Muscle of arm (tissue), 12 donors: ENCODE results near the gene USH2A. TPM values are rescaled to one million over a fixed set of nuclear protein-coding genes. Genes with fewer than 3 reads are reported as not detected.

Experiments
- DNase-seq: peaks from one replicate; pipeline ENCODE4 v3.0.0-alpha.2; 2013
- polyA plus RNA-seq, 12 donors: library from polyadenylated mRNA; unstranded; fragments of 120-200 nt; gene quantifications; one replicate each; pipeline ENCODE4 v1.2.1, GENCODE V29; 2013; ENCODE audit not compliant: insufficient read length in 12 of 12

USH2A gene
- polyA plus RNA-seq, 12 donors, result 0.04 to 0.19 (median 0.08) TPM; not detected in 2

- DNase-seq, result no peak
These were observed 550.6 kb downstream of the USH2A start for GRCh38 chr1:215872658-215873057.

DNA sequence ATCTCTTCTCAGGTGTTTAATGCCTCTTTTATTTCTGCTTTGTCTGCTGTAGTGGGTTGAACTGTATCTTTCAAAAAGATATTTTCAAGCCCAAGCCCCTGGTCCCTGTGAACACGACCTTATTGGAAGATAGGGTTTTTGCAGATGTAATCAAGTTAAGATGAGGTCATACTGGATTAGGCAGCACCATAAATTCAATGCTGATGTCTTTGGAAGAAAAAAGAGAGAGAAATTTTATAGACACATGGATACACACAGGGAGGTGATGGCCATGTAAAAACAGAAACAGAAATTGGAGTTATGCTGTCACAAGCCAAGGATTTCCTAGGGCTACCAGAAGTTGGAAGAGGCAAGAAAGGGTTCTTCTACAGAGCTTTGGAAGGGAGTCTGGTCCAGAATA, 554.7 kb downstream of the USH2A start:
- DNase-seq, result no peak

GRCh38 chr1:215865060-215865459, 558.2 kb downstream of the USH2A start:
- no peak for DNase-seq

- DNase-seq, result no peak
These were observed 559.5 kb downstream of the USH2A start for GRCh38 chr1:215863796-215864195.

DNA sequence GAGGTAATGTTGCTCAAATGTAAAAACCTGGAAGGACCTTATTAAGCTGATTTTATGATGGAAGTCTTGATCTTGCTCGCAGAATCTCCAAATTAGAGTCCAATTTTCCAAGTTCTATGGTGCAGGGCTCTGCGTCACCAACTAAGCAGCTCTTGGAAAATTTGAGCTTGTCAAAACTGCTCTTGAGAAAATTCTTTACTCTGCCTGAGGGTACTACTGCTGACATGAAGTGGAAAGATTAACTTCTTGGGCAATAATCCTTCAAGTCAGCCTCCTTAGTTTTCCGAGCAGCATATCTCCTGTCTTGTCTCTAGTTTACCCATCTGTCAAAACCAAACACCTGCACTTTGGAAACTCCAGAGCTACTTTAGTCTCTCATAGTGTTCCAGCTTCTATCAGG, 562.4 kb downstream of the USH2A start:
- no peak for DNase-seq

GRCh38 chr1:215857317-215857716, 565.9 kb downstream of the USH2A start:
- DNase-seq, result no peak

- no peak for DNase-seq
These were observed 577.9 kb downstream of the USH2A start for GRCh38 chr1:215845234-215845891.

GRCh38 chr1:215844777-215845176, 578.5 kb downstream of the USH2A start:
- no peak for DNase-seq

GRCh38 chr1:215844266-215844665, 579.0 kb downstream of the USH2A start:
- no peak for DNase-seq

DNA sequence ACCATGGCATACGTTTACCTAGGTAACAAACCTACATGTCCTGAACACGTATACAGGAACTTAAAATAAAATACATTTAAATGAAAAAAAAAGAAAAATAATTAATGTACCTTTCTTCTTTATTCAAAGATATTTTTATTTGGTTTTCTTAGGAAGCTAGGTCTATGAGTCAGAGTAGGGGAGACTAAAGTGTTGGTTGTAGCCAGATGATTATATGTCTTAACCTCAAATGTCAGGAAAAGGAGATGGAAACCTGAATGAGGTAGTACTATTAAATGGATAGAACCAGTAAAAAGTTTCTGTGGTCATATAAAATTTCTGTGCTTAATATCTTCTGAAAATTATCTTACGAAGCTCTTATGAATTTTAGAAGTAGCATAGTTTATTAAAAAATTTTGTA, 580.3 kb downstream of the USH2A start:
- DNase-seq, result no peak

DNA sequence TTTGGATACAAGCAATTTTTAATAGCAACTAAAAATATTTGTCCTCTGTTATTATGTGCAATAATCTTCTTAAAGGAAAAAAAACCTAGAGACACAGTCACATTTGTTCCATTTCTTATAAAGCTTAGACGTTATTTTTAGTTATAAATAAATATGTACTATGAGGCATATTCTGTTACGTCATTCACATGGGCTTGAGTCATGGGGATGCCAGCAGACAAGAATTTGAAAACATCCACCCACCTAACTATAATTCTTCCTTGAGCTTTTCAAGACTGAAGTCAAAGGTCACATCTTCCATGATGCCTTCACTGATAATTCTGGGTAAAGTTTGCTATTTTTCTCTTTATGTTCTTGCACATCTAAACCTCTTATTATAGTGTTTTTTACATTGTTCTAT, 587.3 kb downstream of the USH2A start:
- no peak for DNase-seq

DNA sequence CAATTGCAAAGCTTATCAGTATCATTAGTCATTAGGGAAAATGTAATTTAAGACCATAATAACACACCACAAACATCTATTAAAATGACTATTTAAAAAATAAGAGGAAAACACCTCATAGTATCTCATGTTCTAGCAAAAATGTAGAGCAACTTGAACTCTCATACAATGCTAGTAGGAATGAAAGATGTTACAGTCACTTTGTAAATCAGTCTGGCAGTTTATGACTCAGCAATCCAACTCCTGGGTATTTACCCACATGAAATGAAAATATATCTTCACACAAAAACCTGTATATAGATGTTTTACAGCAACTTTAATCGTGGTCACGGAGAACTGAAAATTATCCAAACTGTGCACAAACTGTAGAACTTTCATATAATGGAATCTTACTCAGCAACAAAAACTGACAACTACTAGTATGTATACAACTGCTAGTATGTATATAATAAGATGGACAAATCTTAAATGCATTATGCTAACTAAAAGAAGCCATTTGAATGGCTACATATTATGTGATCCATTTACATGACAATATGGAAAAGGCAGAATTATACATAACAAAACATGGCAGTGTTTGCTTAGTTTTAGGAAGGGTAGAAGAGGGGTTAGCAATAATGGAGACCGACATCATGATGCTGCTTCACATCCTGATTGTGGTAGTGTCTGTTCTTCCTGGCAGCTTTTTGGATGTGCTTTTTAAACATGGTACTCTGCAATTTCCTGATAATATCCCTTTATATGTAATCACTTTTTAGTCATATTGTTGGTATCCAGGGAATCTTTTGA, 589.1 kb downstream of the USH2A start:
- DNase-seq, result no peak

DNA sequence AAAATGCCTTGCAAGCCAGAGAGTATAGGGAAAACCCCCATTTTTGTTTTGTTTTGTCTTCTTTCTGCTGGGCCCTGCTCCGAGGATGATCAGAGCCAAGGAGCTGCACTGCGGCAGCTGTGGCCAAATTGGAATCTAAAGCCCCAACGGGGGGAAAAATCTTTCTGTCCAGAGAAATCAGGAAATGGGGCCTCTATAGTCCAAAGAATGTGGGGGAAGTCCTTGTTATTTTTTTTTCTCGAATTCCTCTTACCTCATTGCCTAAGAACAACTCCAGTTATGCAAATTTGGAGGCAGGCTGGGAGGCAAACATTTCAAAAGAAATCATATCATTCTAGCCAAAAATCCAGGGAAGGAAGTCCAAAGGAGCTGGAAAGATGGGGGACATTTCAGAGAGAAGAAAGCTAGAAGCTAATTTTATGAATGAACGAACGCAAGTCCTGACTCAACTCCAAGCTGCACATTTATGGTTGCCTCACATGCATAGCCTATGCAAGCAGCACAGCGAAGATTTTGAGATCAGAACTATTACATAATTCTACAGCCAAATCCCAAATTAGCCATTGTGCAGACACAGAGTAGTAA, 592.9 kb downstream of the USH2A start:
- DNase-seq, result peak; percentile 75

DNA sequence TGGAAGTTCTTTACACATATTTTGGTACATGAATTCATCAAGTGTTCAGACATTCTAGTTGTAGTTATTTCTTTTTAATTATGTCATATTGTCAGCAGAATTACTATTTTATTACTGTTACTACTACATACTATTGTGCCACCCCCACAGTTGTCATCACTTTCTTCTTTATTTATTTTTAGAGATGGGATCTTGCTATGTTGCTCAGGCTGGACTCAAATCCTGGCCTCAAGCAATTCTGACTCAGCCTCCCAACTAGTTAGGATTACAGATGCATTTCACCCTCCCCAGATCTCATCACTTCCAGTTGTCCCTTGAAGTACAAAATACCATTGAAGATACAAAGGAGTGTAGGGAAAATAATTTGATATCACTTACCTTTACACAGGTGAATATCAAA, 598.2 kb downstream of the USH2A start:
- DNase-seq, result no peak

- no peak for DNase-seq
These were observed 599.0 kb downstream of the USH2A start for GRCh38 chr1:215824245-215824644.

- DNase-seq, result no peak
These were observed 604.1 kb downstream of the USH2A start for GRCh38 chr1:215819114-215819513.

- DNase-seq, result no peak
These were observed 615.3 kb downstream of the USH2A start for GRCh38 chr1:215807911-215808436.

- no peak for DNase-seq
These were observed 616.0 kb downstream of the USH2A start for GRCh38 chr1:215807218-215807617.

- no peak for DNase-seq
These were observed 625.4 kb downstream of the USH2A start for GRCh38 chr1:215797859-215798258.

DNA sequence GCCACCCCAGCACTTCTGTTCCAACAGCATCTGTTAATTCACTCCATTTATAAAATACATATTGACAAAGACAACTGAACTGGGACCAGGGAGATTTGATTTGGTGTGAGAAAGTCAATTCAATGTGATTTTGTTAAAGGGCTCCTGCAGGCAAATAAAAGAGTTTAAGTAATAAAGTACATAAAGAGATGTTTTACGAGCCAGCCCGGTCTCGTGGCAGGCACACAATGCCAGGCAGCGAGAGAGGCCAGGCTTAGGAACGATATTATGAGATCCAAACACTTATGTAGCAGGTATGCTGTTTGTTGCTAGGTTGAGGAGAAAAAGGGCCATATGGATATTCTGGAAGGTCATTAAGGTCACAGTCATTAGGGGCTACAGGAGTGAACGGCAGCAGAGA, 629.1 kb downstream of the USH2A start:
- DNase-seq, result no peak

DNA sequence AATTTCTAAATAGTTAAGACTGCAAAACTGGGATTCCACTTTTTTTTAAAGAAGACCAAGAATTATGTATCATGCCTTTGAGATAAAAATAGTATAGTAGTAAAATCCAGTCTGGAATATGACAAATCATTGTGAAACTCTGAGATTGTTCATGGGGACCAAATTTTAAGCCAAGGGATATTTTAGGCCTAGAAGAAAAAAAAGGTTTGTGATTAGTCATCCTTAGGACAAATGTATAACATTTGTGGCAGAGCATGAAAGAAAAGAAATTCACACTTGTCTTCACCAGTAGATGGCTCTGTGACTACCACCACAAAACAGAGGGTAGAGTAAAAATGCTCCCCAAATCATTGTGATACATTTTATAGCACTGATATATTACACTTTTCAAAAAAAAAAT, 630.1 kb downstream of the USH2A start:
- DNase-seq, result no peak

- no peak for DNase-seq
These were observed 630.8 kb downstream of the USH2A start for GRCh38 chr1:215792446-215792845.

DNA sequence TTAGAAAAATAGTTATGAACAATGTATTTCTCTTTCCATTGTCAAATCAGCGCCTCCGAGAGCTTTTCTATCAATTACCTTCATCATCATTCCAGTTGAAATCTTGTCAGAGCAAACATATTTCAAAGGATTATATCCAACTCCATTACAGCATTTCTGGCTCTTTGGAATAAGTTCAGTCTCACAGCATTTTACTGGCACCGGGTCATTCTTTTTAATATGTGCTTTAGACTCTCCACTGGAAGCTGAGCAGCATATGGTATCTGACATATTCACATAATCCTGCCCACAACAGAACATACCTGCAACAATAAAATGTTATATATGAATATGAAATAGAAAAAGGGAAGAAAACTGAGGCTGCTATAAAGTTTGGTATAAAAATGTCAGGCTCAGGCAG, 633.3 kb downstream of the USH2A start:
- no peak for DNase-seq
